ENCODE results near the gene SPEM3.

SPEM3 gene

DNA sequence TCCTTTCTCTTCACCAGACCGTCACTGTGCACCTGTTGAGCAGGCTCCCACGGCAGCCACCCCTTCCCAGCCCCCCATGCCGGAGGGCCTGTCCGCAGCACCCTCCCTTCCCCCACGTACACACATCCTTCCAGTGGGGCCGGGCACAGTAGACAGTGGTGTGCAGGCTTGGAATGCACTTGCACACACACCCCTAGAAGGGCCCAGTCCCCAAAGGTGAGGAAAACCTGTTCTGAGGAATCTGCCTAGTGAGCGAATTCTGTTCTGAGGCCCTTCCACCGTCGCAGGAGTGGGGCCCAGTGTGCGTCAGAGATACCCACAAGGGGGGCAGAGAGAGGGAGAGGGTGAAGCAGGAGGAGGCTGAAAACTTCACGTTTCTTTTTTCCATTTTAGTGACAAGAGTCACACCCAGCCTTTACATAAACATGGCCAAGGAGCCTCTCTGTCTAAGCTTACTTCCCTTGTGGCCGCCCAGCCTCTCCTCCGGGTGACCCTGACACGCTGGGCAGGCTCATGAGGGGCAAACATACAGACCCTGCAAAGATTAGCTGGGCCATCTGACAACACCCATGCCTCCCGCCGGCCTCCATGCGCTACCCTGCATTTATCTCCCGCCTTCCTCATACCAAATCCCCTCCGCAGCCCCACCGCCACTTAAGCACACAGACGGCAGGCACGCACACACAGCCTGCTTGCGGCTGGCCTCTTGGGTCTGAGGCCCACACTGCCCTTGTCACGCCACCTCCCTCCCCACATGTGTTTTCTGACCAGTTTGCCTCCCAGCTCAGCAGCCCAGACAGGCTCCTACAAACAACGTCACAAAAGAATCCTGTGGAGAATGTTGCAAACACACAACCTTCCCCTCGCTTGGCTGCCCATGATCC is 49.0 kb downstream of the SPEM3 start:
- H3K9me3 ChIP-seq (ENCODE audit: insufficient read depth, low read depth, low read length): no peaks in the 10 kb centered on the region
- H3K4me1 ChIP-seq (ENCODE audit: insufficient read depth, low read length, poor library complexity, severe bottlenecking): peaks cover 38% of the 10 kb centered on the region
- peak overlapping the region; percentile 82 for H3K4me3 ChIP-seq (ENCODE audit: low read length, poor library complexity, severe bottlenecking)
- no peaks in the 10 kb centered on the region for H3K27me3 ChIP-seq (ENCODE audit: insufficient read depth, low read length, poor library complexity, severe bottlenecking)
- H3K36me3 ChIP-seq (ENCODE audit: insufficient read depth, low read length): no peaks in the 10 kb centered on the region
- no peaks in the 10 kb centered on the region for H3F3A ChIP-seq (ENCODE audit: low read depth)
- H3K9me2 ChIP-seq (replicated peaks; ENCODE audit: low read depth, low read length): no peaks in the 10 kb centered on the region
- H3K79me2 ChIP-seq (ENCODE audit: insufficient read depth, low read length): peaks cover 81% of the 10 kb centered on the region
- H4K20me1 ChIP-seq (ENCODE audit: insufficient read depth, low read length, poor library complexity, severe bottlenecking): peaks cover 24% of the 10 kb centered on the region
- H2AFZ ChIP-seq (ENCODE audit: low read length): no peak overlapping the region
- H3K9ac ChIP-seq (ENCODE audit: low read depth, low read length, poor library complexity, severe bottlenecking): peak overlapping the region; percentile 95
- peak overlapping the region; percentile 83 for H3K4me2 ChIP-seq (ENCODE audit: low read depth, low read length, poor library complexity, severe bottlenecking)
- no peak for TF ChIP-seq EZH2phosphoT487 (IDR thresholded peaks at IDR 0.05; ENCODE audit: borderline replicate concordance)
- TF ChIP-seq, protein P1, sequence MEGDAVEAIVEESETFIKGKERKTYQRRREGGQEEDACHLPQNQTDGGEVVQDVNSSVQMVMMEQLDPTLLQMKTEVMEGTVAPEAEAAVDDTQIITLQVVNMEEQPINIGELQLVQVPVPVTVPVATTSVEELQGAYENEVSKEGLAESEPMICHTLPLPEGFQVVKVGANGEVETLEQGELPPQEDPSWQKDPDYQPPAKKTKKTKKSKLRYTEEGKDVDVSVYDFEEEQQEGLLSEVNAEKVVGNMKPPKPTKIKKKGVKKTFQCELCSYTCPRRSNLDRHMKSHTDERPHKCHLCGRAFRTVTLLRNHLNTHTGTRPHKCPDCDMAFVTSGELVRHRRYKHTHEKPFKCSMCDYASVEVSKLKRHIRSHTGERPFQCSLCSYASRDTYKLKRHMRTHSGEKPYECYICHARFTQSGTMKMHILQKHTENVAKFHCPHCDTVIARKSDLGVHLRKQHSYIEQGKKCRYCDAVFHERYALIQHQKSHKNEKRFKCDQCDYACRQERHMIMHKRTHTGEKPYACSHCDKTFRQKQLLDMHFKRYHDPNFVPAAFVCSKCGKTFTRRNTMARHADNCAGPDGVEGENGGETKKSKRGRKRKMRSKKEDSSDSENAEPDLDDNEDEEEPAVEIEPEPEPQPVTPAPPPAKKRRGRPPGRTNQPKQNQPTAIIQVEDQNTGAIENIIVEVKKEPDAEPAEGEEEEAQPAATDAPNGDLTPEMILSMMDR (conservative IDR thresholded peaks at IDR 0.05; ENCODE audit: low read length): no peak

DNA sequence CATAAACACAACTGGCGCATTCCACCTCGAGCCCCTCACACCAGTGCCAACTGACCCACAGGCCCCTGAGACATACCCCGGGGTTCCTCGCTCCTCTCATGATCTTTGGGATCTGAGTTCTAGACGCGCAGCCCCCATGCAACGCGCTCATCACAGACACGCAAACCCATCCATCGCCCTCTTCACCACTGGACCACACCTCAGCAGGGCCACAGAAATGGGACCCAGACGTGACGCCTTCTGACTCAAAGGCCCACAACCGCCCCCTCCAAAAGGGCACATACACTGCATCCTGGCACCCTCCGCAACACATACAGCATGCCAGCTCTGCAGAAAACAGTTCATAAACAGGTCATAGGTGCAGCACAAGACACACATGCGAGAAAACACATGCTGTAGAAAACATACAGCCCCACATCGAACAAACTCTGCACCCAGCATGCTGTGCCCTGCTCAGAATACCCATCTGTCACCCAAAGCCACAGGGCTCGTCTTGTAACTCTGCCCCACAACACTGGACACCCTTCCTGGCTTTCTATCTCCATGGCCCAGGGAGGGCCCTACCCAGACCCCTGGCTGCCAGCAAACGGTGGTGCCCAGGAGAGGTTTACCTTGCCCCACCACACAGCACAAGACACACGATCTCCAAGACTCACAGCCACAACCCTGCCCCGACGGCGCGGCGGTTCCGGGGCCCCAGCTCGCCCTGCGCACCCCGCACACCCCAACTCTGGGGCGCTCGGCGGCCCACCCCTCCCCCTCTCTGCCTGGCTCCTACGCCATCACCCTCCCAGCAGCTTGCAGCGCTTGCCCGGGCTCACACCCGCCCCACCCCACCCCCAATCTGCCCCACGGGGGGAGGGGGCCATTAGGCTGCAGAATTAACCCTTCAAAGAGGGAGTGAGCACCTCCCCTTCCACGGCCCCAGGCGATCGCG is 49.9 kb downstream of the SPEM3 start:
- H3K9ac ChIP-seq (ENCODE audit: low read depth, low read length, poor library complexity, severe bottlenecking): peak overlapping the region; percentile 95
- H3K4me2 ChIP-seq (ENCODE audit: low read depth, low read length, poor library complexity, severe bottlenecking): peak overlapping the region; percentile 83
- H2AFZ ChIP-seq (ENCODE audit: low read length): peak overlapping the region; percentile 82
- no peaks in the 10 kb centered on the region for H3F3A ChIP-seq (ENCODE audit: low read depth)
- peaks cover 24% of the 10 kb centered on the region for H4K20me1 ChIP-seq (ENCODE audit: insufficient read depth, low read length, poor library complexity, severe bottlenecking)
- peaks cover 80% of the 10 kb centered on the region for H3K79me2 ChIP-seq (ENCODE audit: insufficient read depth, low read length)
- H3K9me3 ChIP-seq (ENCODE audit: insufficient read depth, low read depth, low read length): no peaks in the 10 kb centered on the region
- peaks cover 42% of the 10 kb centered on the region for H3K4me1 ChIP-seq (ENCODE audit: insufficient read depth, low read length, poor library complexity, severe bottlenecking)
- H3K9me2 ChIP-seq (replicated peaks; ENCODE audit: low read depth, low read length): no peaks in the 10 kb centered on the region
- no peaks in the 10 kb centered on the region for H3K36me3 ChIP-seq (ENCODE audit: insufficient read depth, low read length)
- peak overlapping the region; percentile 82 for H3K4me3 ChIP-seq (ENCODE audit: low read length, poor library complexity, severe bottlenecking)
- TF ChIP-seq, protein P1 (conservative IDR thresholded peaks at IDR 0.05; ENCODE audit: low read length): no peak
- no peak for TF ChIP-seq EZH2phosphoT487 (IDR thresholded peaks at IDR 0.05; ENCODE audit: borderline replicate concordance)
- H3K27me3 ChIP-seq (ENCODE audit: insufficient read depth, low read length, poor library complexity, severe bottlenecking): no peaks in the 10 kb centered on the region

DNA sequence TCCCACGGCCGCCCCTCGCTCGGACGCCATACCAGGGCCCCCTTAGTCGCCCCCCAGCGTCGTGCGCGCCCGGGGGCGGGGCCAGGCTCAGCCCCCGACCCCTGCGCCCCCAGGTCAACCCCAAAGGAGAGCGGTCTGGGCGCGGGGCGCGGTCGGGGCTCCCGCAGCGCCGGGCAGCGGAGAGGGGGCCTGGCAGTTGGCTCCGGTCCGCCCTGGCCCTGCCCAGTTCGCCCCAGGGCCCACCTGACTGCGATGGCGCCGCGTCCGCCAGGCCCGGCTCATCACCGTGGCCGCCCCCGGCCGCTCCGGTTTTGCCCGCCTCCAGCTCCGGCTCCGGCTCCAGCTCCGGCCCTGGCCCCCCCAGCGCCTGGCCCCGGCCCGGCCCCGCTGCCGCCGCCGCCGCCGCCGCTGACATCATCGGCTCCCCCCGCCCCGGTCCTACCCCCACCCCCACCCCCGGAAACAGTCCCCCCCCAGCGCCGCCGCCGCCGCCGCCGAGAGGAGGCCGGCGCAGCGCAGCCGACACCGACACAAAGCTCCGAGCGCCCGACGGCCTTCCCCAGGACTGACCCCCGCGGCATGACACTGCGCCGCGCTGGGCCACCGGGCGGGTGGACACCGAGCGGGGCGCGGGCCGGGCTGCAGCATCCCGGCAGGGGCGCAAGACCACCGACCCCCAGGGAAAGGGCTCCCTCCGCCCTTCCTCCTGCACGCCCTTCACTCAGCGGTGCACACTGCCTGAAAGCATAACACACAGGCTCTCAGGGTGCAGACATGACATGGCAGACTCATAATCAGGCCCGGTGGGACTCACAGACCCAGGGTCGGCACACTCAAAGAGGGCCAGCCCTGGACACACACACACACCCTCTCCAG is 50.8 kb downstream of the SPEM3 start, which contains the start of gene ZBTB4:
Gene ZBTB4 (minus strand): TSS at position 419 of the 876 bp plus-strand sequence. CDS start 12,830 bp downstream, outside the sequence.
- H3K4me2 ChIP-seq (ENCODE audit: low read depth, low read length, poor library complexity, severe bottlenecking): peak within 1 kb of the TSS; percentile 91
- peak within 1 kb of the TSS; percentile 82 for H2AFZ ChIP-seq (ENCODE audit: low read length)
- H3K79me2 ChIP-seq (ENCODE audit: insufficient read depth, low read length): peaks cover 74% of the 10 kb centered on the region
- peaks cover 42% of the 10 kb centered on the region for H3K4me1 ChIP-seq (ENCODE audit: insufficient read depth, low read length, poor library complexity, severe bottlenecking)
- no peaks in the 10 kb centered on the region for H3K9me3 ChIP-seq (ENCODE audit: insufficient read depth, low read depth, low read length)
- no peaks in the 10 kb centered on the region for H3K9me2 ChIP-seq (replicated peaks; ENCODE audit: low read depth, low read length)
- no peaks in the 10 kb centered on the region for H3K36me3 ChIP-seq (ENCODE audit: insufficient read depth, low read length)
- H4K20me1 ChIP-seq (ENCODE audit: insufficient read depth, low read length, poor library complexity, severe bottlenecking): peaks cover 24% of the 10 kb centered on the region
- no peaks in the 10 kb centered on the region for H3K27me3 ChIP-seq (ENCODE audit: insufficient read depth, low read length, poor library complexity, severe bottlenecking)
- TF ChIP-seq EZH2phosphoT487 (IDR thresholded peaks at IDR 0.05; ENCODE audit: borderline replicate concordance): no peak
- TF ChIP-seq, protein P1 (conservative IDR thresholded peaks at IDR 0.05; ENCODE audit: low read length): no peak
- H3K4me3 ChIP-seq (ENCODE audit: low read length, poor library complexity, severe bottlenecking): peak within 1 kb of the TSS; percentile 82
- peak within 1 kb of the TSS; percentile 95 for H3K9ac ChIP-seq (ENCODE audit: low read depth, low read length, poor library complexity, severe bottlenecking)
- H3F3A ChIP-seq (ENCODE audit: low read depth): no peaks in the 10 kb centered on the region
